ENCODE data around the gene CRYAB. TPM values are rescaled to one million over a fixed set of nuclear protein-coding genes. Genes with fewer than 3 reads are reported as not detected.
A peak's percentile ranks its signal among the peaks of the same experiment; 100 is the strongest.
"Not testable (repeated sequence)": the region's sequence is repeated elsewhere in the genome, so short reads cannot be mapped to it uniquely, and the experiment has no call there.

Gene CRYAB
- total RNA-seq, 1 experiment from 2014 or later, result 2.1 TPM

- TF ChIP-seq ZNF532 (CRISPR knock-in tag; IDR thresholded peaks at IDR 0.05; ENCODE audit: borderline replicate concordance) (no peak), ZNF232 (CRISPR knock-in tag; IDR thresholded peaks at IDR 0.05) (no peak), MXD4 (CRISPR knock-in tag; IDR thresholded peaks at IDR 0.05; ENCODE audit: borderline replicate concordance) (no peak), TEAD1 (CRISPR knock-in tag; IDR thresholded peaks at IDR 0.05) (no peak)
Observed at GRCh38 chr11:111934306-111934705, 22.7 kb upstream of the CRYAB start (continued).

- no peak overlapping the region for H3K27ac Mint-ChIP-seq
- H3K36me3 Mint-ChIP-seq, result no peaks in the 10 kb centered on the region
- no peak for DNase-seq (ENCODE audit: low spot score)
- 0 out of 2 replicates have a peak, but pooled peaks have one; percentile 14 for TF ChIP-seq GABPB1 (CRISPR knock-in tag; IDR thresholded peaks at IDR 0.05)
- no peak for TF ChIP-seq PRDM15 (CRISPR knock-in tag; IDR thresholded peaks at IDR 0.05)
- no peaks in the 10 kb centered on the region for H3K9me3 Mint-ChIP-seq
- no peaks in the 10 kb centered on the region; the same call in 1 of the 2 replicates for H3K27me3 Mint-ChIP-seq (ENCODE audit: low read depth)
- H3K4me3 Mint-ChIP-seq, result no peak overlapping the region
- CTCF ChIA-PET, result interaction anchor here (0.8 to 7.9 kb wide), 5 partner anchors 13 to 48 kb away, joined by 3 to 121 read pairs (median 5); no protein-coding TSS in a partner anchor
- ATAC-seq, result no peak
- peaks cover 32% of the 10 kb centered on the region for H3K4me1 Mint-ChIP-seq
- POLR2A ChIA-PET, result interaction anchor here (0.7 to 0.9 kb wide), 2 partner anchors 44 to 762 kb away, joined by 3 to 6 read pairs; no protein-coding TSS in a partner anchor
Observed at GRCh38 chr11:111933872-111934271, 22.3 kb upstream of the CRYAB start.

- H3K36me3 Mint-ChIP-seq; ATAC-seq; H3K9me3 Mint-ChIP-seq; H3K27ac Mint-ChIP-seq; DNase-seq (ENCODE audit: low spot score); POLR2A ChIA-PET; H3K27me3 Mint-ChIP-seq (ENCODE audit: low read depth); H3K4me3 Mint-ChIP-seq: not testable (repeated sequence)
- CTCF ChIA-PET, result interaction anchor here (0.6 to 7.9 kb wide), 3 partner anchors 14 to 49 kb away, joined by 3 to 121 read pairs (median 3); no protein-coding TSS in a partner anchor
- peaks cover 25% of the 10 kb centered on the region for H3K4me1 Mint-ChIP-seq
Observed at GRCh38 chr11:111933176-111933575, 21.6 kb upstream of the CRYAB start.

GRCh38 chr11:111932611-111932950 is 21.0 kb upstream of the CRYAB start:
- H3K4me1 Mint-ChIP-seq, result peaks cover 19% of the 10 kb centered on the region
- ChIA-PET POLR2A (interaction anchor here (1.6 kb wide), 1 partner anchor 50 kb away, joined by 11 read pairs; no protein-coding TSS in a partner anchor), CTCF (interaction anchor here (1.3 to 4.8 kb wide), 5 partner anchors 11 to 328 kb away, joined by 3 to 159 read pairs (median 12); no protein-coding TSS in a partner anchor)
- DNase-seq (ENCODE audit: low spot score), result no peak
- no peak for ATAC-seq
- no peaks in the 10 kb centered on the region for H3K9me3 Mint-ChIP-seq
- no peaks in the 10 kb centered on the region for H3K36me3 Mint-ChIP-seq
- no peaks in the 10 kb centered on the region for H3K27me3 Mint-ChIP-seq (ENCODE audit: low read depth)
- no peak overlapping the region for H3K27ac Mint-ChIP-seq
- H3K4me3 Mint-ChIP-seq, result no peak overlapping the region
- TF ChIP-seq E2F5 (CRISPR knock-in tag; IDR thresholded peaks at IDR 0.05) (no peak), AR (CRISPR knock-in tag; IDR thresholded peaks at IDR 0.05) (no peak), CDX4 (CRISPR knock-in tag; IDR thresholded peaks at IDR 0.05; ENCODE audit: borderline replicate concordance) (no peak), ZNF416 (CRISPR knock-in tag; IDR thresholded peaks at IDR 0.05) (no peak), NR2C2 (CRISPR knock-in tag; IDR thresholded peaks at IDR 0.05) (no peak), ARID4B (CRISPR knock-in tag; IDR thresholded peaks at IDR 0.05; ENCODE audit: borderline replicate concordance) (no peak)

Data from WTC11 (cell line).